ENCODE data around the gene ZMIZ1.

DNA sequence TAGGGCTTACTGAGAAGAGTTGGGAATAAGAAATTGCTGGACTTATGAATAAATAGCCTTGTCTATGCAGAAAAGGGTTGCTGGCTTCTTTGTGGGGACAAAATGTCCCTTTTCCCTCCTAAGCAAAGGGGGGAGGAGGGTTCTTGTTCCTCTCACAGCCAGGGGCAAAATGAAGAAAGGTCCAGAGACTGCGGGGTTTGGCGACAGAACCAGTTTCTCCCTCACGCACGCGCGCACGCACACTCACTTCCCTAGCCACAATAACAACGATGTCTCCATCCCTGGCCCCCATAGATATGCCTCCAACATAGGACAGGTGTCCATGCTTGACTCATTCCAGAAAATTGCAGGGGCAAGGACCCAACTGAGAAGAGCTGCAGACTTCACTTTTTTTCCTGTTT is 3.3 kb downstream of the ZMIZ1 start:
- TF ChIP-seq, protein P1, sequence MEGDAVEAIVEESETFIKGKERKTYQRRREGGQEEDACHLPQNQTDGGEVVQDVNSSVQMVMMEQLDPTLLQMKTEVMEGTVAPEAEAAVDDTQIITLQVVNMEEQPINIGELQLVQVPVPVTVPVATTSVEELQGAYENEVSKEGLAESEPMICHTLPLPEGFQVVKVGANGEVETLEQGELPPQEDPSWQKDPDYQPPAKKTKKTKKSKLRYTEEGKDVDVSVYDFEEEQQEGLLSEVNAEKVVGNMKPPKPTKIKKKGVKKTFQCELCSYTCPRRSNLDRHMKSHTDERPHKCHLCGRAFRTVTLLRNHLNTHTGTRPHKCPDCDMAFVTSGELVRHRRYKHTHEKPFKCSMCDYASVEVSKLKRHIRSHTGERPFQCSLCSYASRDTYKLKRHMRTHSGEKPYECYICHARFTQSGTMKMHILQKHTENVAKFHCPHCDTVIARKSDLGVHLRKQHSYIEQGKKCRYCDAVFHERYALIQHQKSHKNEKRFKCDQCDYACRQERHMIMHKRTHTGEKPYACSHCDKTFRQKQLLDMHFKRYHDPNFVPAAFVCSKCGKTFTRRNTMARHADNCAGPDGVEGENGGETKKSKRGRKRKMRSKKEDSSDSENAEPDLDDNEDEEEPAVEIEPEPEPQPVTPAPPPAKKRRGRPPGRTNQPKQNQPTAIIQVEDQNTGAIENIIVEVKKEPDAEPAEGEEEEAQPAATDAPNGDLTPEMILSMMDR (IDR thresholded peaks at IDR 0.05; ENCODE audit: low read depth, low read length): no peak
- TF ChIP-seq, protein P2, sequence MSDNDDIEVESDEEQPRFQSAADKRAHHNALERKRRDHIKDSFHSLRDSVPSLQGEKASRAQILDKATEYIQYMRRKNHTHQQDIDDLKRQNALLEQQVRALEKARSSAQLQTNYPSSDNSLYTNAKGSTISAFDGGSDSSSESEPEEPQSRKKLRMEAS (IDR thresholded peaks at IDR 0.05; ENCODE audit: low read depth, low read length): no peak

Data from NB4 (cell line).